Prostate gland (tissue), 2 donors: ENCODE data around the gene GNB1. TPM values are rescaled to one million over a fixed set of nuclear protein-coding genes. Genes with fewer than 3 reads are reported as not detected.

Experiments used
- DNase-seq: peaks from one replicate; pipeline ENCODE4 v3.0.0-alpha.2; 2019; ENCODE audit warnings: low spot score
- H3K27ac ChIP-seq, 2 donors: fragments of 200-600 bp; sonication (generic); 2 replicates each; pipeline ENCODE4 v1.5.1; 2017 to 2019
- H3K27me3 ChIP-seq: fragments of 200-600 bp; sonication (generic); replicated peaks from 2 replicates; pipeline ENCODE4 v1.5.1; 2019; ENCODE audit not compliant: insufficient read depth
- H3K36me3 ChIP-seq, 2 donors: fragments of 200-600 bp; sonication (generic); 1 replicate in 1 of 2; 2 replicates in 1 of 2; pipeline versions ENCODE4 v1.5.1 to v1.8.1; 2017 to 2019
- H3K4me1 ChIP-seq: fragments of 200-600 bp; sonication (generic); replicated peaks from 2 replicates; pipeline ENCODE4 v1.5.1; 2019
- H3K4me3 ChIP-seq, 2 donors: fragments of 200-600 bp; sonication (generic); 2 replicates each; pipeline ENCODE4 v1.5.1; 2017 to 2019
- H3K9me3 ChIP-seq: fragments of 200-600 bp; sonication (generic); 2 replicates; pipeline ENCODE4 v1.5.1; 2017
- POLR2A ChIP-seq: fragments of 450-650 bp; IDR thresholded peaks from one replicate; pipeline ENCODE4 v1.6.1; 2016; ENCODE audit warnings: antibody characterized with exemption, mild to moderate bottlenecking
- POLR2AphosphoS5 ChIP-seq: sonication (generic); formaldehyde crosslinking; IDR thresholded peaks from one replicate; pipeline ENCODE4 v1.6.1; 2017; ENCODE audit warnings: antibody characterized with exemption
- WGBS: methylation state at CpG from one replicate; pipeline ENCODE4 v1.1.5; 2018; 5-methylcytosine and 5-hydroxymethylcytosine counted together
- intact Hi-C: fragments of 100-400 bp; cut with DNase I; formaldehyde crosslinking; loops from one replicate; pipeline ENCODE4 v1.14.2; 2022
- total RNA-seq, 2 donors: library from RNA; depleted of rRNA; stranded (reverse); fragments of >200 nt; gene quantifications; one replicate each; pipeline ENCODE4 v1.1.0, GENCODE V29; 2016
- TF ChIP-seq, protein P1 (sequence below), 4 experiments: fragments of 200-600 bp in 2 of 4; fragments of 450-650 bp in 2 of 4; sonication (generic) in 2 of 4; IDR thresholded peaks; 1 replicate in 3 of 4; 2 replicates in 1 of 4; pipeline ENCODE4 v1.5.1; 2016 to 2019; ENCODE audit warnings: antibody characterized with exemption in 4 of 4, mild to moderate bottlenecking in 2 of 4, moderate library complexity in 2 of 4

Gene GNB1
- total RNA-seq, 2 donors from 2014 or later, result 163 to 233 TPM

DNA sequence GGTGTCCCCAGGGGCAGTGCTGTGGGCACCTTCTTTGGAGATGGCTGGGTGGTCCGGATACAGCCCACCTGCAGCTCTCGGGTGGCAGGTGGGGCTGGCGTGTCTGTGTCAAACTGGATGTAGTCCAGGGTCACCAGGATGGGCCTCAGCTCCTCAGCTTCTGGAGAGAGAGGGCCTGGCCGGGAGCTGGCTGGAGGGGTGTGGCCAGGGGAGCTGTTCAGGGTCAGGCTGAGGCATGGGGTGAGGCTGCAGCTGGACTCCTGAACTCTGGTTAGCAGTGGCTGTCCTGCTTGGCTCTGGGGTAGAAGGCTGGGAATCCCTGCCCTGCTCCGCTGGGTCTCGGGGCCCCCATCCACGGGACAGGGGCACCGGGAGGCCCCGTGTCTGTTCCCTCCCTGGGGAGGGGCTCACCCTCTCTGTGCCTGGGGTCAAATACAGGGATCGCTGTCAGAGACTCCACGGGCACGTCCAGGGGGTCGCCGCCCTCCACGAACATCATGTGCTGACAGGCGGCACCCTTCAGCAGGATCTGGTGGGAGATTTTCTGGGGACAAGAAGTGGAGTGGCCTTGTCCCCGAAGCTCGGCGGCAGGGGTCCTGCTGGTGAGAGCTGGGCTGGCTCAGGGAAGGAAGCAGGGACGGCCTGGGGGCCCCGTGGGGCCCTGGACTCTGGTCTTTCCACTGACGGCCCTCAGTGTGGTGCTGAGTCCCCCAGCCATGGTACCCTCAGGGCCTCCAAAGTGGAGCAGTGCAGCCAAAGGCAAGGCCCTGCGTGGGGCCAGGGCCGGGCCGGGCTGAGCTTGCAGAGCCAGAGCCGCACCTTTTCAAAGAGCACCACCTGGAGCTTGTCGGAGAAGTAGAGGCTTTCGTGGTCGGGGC, 32.3 kb upstream of the GNB1 start:
- 69% methylated on average over 28 of the region's 29 CpGs for WGBS
- Histone ChIP-seq H3K9me3 (no peaks in the 10 kb centered on the region), H3K4me3 (no peak overlapping the region), H3K4me1 (no peaks in the 10 kb centered on the region), H3K36me3 (no peaks in the 10 kb centered on the region), H3K27me3 (no peaks in the 10 kb centered on the region), H3K27ac (no peak overlapping the region)
- intact Hi-C loops, result no loop called here
- TF ChIP-seq, protein P1, sequence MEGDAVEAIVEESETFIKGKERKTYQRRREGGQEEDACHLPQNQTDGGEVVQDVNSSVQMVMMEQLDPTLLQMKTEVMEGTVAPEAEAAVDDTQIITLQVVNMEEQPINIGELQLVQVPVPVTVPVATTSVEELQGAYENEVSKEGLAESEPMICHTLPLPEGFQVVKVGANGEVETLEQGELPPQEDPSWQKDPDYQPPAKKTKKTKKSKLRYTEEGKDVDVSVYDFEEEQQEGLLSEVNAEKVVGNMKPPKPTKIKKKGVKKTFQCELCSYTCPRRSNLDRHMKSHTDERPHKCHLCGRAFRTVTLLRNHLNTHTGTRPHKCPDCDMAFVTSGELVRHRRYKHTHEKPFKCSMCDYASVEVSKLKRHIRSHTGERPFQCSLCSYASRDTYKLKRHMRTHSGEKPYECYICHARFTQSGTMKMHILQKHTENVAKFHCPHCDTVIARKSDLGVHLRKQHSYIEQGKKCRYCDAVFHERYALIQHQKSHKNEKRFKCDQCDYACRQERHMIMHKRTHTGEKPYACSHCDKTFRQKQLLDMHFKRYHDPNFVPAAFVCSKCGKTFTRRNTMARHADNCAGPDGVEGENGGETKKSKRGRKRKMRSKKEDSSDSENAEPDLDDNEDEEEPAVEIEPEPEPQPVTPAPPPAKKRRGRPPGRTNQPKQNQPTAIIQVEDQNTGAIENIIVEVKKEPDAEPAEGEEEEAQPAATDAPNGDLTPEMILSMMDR (IDR thresholded peaks at IDR 0.05), result no peak
- TF ChIP-seq POLR2A (no peak), POLR2AphosphoS5 (no peak)
- no peak for DNase-seq

DNA sequence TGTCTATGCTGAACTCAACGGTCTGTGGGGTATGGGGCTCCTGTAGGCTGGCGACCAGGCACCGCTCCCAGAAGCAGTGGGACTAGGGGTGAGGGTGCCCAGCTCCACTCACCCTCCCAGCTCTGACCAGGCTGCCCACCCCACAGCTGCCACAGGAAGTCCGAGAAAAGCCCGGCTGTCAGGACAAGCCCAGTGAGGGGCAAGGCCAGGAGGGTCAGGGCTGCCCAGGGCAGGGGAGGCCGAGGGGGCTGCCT, 31.7 kb upstream of the GNB1 start:
- no peaks in the 10 kb centered on the region for H3K4me1 ChIP-seq
- H3K27ac ChIP-seq, result no peak overlapping the region
- no peaks in the 10 kb centered on the region for H3K36me3 ChIP-seq
- WGBS, result 87% methylated on average over 6 of the region's 6 CpGs
- no peaks in the 10 kb centered on the region for H3K9me3 ChIP-seq
- H3K4me3 ChIP-seq, result no peak overlapping the region
- no peaks in the 10 kb centered on the region for H3K27me3 ChIP-seq
- intact Hi-C loops, result no loop called here
- no peak for DNase-seq
- TF ChIP-seq, protein P1 (IDR thresholded peaks at IDR 0.05), result no peak
- TF ChIP-seq POLR2AphosphoS5, result no peak
- no peak for TF ChIP-seq POLR2A

DNA sequence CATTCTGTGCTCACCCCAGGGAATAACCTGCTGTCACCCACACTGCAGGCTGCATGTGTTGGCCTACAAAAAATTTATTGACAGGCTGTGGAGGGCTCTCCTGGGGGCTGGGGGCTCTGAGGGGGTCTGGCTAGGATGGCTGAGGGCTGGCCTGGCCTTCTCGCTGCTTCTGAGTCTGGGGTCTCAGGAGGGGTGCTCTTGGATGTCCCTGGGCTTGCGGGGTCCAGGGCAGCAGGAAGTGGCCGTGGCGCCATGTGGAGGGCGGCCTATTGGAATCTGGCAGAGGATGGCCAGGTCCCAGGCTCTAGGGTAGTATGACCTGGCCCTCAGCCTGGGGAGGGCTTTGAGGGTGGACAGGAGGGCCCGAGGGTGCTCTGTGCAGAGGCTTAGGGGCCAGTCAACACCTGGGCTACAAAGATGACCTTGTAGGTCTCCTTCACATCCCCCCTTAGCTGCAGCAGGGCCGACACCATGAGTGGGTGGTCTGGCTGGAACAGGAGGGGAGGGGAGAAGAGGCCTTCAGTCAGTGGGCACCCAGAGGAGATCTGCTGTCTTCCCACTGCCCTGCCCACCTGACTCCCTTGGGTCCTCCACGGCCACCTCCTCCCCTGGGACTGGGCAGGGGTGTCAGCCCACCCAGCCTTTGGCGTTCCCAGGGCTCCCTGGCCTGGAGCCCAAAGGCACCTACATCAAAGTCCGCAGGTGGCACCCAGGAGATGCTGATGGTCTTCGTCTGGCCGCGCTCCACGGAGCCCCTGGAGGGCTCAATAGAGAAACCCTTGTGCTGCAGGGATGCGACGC, 31.2 kb upstream of the GNB1 start:
- intact Hi-C loops, result no loop called here
- WGBS, result 92% methylated on average over 16 of the region's 16 CpGs
- DNase-seq, result no peak

DNA sequence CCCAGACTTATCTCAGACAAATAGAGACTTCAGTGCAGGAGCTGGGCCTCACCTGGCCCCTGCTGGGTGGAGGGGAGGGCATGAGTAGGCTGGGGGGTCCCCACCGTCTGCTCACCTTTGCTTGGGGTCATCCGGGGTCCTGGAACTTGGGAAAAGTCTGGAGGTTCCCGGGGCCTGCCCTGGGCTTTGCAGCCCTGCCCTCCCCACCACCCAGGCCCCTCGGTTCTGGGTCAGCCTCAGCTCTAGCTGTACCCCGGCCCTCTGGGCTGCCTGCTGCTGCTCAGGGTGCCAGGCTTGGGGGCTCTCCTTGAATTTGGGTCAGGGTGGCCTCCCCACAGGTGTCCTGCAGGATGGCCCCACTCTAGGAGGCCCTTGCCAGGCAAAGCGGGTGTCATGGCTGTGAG, 30.6 kb upstream of the GNB1 start:
- H3K27ac ChIP-seq, result no peak overlapping the region
- H3K36me3 ChIP-seq, result no peaks in the 10 kb centered on the region
- TF ChIP-seq POLR2A (no peak), POLR2AphosphoS5 (no peak)
- TF ChIP-seq, protein P1 (IDR thresholded peaks at IDR 0.05), result no peak
- DNase-seq, result no peak
- H3K27me3 ChIP-seq, result no peaks in the 10 kb centered on the region
- 90% methylated on average over 6 of the region's 6 CpGs for WGBS
- H3K9me3 ChIP-seq, result no peaks in the 10 kb centered on the region
- intact Hi-C loops, result no loop called here
- H3K4me3 ChIP-seq, result no peak overlapping the region
- H3K4me1 ChIP-seq, result no peaks in the 10 kb centered on the region

More for the DNA sequence above, 31.2 kb upstream of the GNB1 start:
- Histone ChIP-seq H3K4me3 (no peak overlapping the region), H3K27me3 (no peaks in the 10 kb centered on the region), H3K9me3 (no peaks in the 10 kb centered on the region), H3K27ac (no peak overlapping the region), H3K36me3 (no peaks in the 10 kb centered on the region), H3K4me1 (no peaks in the 10 kb centered on the region)
- TF ChIP-seq, protein P1 (IDR thresholded peaks at IDR 0.05), result no peak
- no peak for TF ChIP-seq POLR2A
- TF ChIP-seq POLR2AphosphoS5, result no peak
